ENCODE results near the gene SMARCA1.

SMARCA1 gene

DNA sequence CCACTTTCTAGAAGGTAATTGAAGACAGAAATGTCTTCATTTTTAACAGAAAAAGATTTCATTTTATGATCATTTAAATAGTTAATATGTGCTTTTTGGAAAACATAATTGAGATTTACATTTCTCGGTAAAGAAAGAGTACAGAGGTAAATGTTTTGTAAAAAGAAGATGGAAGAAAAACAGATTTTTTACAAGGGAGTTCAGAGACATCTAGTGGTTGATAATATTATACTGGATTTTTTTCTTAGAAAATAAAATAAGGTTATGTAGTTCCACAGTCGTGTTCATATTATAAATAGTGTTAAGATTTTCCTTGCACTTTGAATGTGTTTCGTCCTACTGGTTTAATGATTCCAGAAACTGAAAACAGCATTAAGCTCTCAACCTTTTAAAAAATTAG, 60.6 kb downstream of the SMARCA1 start:
- Histone ChIP-seq H4K91ac (ENCODE audit: low read depth, low read length, poor library complexity) (no peak overlapping the region), H2BK12ac (ENCODE audit: low read length) (no peak overlapping the region), H3K9me3 (replicated peaks in 1 of 2; ENCODE audit: control insufficient read depth in 2 of 2, insufficient read depth in 1 of 2, low read depth in 1 of 2, low read length in 2 of 2) (no peaks in the 10 kb centered on the region), H3K36me3 (replicated peaks in 1 of 2; ENCODE audit: control insufficient read depth in 2 of 2, insufficient read depth in 2 of 2, low read length in 2 of 2) (peaks cover 0 to 93% of the 10 kb centered on the region in 2 donors), H3K4ac (ENCODE audit: low read length) (no peak overlapping the region), H3K79me1 (ENCODE audit: low read depth, low read length) (no peaks in the 10 kb centered on the region), H3K27me3 (ENCODE audit: control insufficient read depth in 3 of 3, insufficient read depth in 3 of 3, low read depth in 1 of 3, low read length in 3 of 3) (no peaks in the 10 kb centered on the region), H4K8ac (ENCODE audit: low read depth, low read length) (no peak overlapping the region), H2BK120ac (ENCODE audit: low read depth, low read length) (no peak overlapping the region), H2BK5ac (ENCODE audit: low read length) (no peak overlapping the region), H3K27ac (replicated peaks; ENCODE audit: low read length) (no peak overlapping the region), H3K14ac (ENCODE audit: low read length) (no peak overlapping the region), H2AK5ac (ENCODE audit: low read depth, low read length) (no peak overlapping the region), H3K9ac (ENCODE audit: low read depth, low read length, poor library complexity) (no peak overlapping the region), H3K4me3 (ENCODE audit: low read length in 2 of 2) (no peak overlapping the region), H3K4me2 (ENCODE audit: insufficient read depth, low read length, poor library complexity, severe bottlenecking) (no peak overlapping the region), H3K18ac (ENCODE audit: low read length) (no peak overlapping the region), H3K23ac (ENCODE audit: low read depth, low read length, poor library complexity) (no peak overlapping the region), H2BK15ac (ENCODE audit: low read length) (no peak overlapping the region), H2AFZ (ENCODE audit: low read length) (no peak overlapping the region), H3K4me1 (ENCODE audit: control insufficient read depth in 2 of 2, insufficient read depth in 1 of 2, low read depth in 1 of 2, low read length in 2 of 2) (no peaks in the 10 kb centered on the region)
- DNase-seq (ENCODE audit: low spot score), result no peak
- no CpG with 5 or more reads among the region's 3 CpGs for WGBS, 2 donors (ENCODE audit: extremely low coverage in 2 of 2, insufficient read length in 2 of 2, insufficient replicate concordance in 1 of 2)

DNA sequence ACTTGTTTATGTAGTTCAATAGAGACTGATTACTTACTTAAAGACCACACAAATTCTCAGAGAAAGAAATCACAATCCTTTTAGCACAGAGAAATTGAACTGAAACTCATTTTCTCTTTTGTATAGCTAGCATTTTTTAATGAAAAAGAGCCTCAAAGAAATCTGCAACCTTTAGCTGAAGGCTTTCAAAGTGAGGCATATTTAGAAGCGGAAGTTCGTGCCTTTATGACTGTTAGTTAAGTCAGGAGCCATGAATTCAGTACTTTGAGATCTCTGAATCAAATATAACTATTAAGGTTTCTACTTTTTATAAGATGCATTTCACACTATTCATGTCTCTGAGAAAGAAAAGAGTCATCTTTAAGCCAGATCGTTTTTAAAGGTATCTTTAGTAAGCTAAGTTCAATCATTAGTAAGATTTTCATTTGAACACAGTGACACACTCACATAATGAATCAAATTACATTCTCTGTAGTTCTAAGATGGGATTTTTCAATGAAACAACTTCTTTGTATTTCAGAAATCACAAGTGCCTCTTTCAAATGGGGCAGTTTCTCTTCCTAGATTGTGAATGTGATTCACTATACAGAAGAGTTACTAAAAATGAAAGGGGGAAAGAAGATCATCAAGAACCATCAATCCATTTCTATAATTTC, 61.4 kb downstream of the SMARCA1 start:
- Histone ChIP-seq H3K9ac (ENCODE audit: low read depth, low read length, poor library complexity) (no peak overlapping the region), H2BK12ac (ENCODE audit: low read length) (no peak overlapping the region), H2AFZ (ENCODE audit: low read length) (no peak overlapping the region), H3K27me3 (ENCODE audit: control insufficient read depth in 3 of 3, insufficient read depth in 3 of 3, low read depth in 1 of 3, low read length in 3 of 3) (no peaks in the 10 kb centered on the region), H3K27ac (replicated peaks; ENCODE audit: low read length) (no peak overlapping the region), H3K23ac (ENCODE audit: low read depth, low read length, poor library complexity) (no peak overlapping the region), H3K9me3 (replicated peaks in 1 of 2; ENCODE audit: control insufficient read depth in 2 of 2, insufficient read depth in 1 of 2, low read depth in 1 of 2, low read length in 2 of 2) (no peaks in the 10 kb centered on the region), H4K8ac (ENCODE audit: low read depth, low read length) (no peak overlapping the region), H2AK5ac (ENCODE audit: low read depth, low read length) (no peak overlapping the region), H2BK120ac (ENCODE audit: low read depth, low read length) (no peak overlapping the region), H3K4me1 (ENCODE audit: control insufficient read depth in 2 of 2, insufficient read depth in 1 of 2, low read depth in 1 of 2, low read length in 2 of 2) (no peaks in the 10 kb centered on the region), H4K91ac (ENCODE audit: low read depth, low read length, poor library complexity) (no peak overlapping the region), H3K4me2 (ENCODE audit: insufficient read depth, low read length, poor library complexity, severe bottlenecking) (no peak overlapping the region), H3K36me3 (replicated peaks in 1 of 2; ENCODE audit: control insufficient read depth in 2 of 2, insufficient read depth in 2 of 2, low read length in 2 of 2) (peaks cover 0 to 93% of the 10 kb centered on the region in 2 donors), H3K18ac (ENCODE audit: low read length) (no peak overlapping the region), H3K79me1 (ENCODE audit: low read depth, low read length) (no peaks in the 10 kb centered on the region), H3K4ac (ENCODE audit: low read length) (no peak overlapping the region), H2BK15ac (ENCODE audit: low read length) (no peak overlapping the region), H3K4me3 (ENCODE audit: low read length in 2 of 2) (no peak overlapping the region), H3K14ac (ENCODE audit: low read length) (no peak overlapping the region), H2BK5ac (ENCODE audit: low read length) (no peak overlapping the region)
- no peak for DNase-seq (ENCODE audit: low spot score)
- WGBS, 2 donors (ENCODE audit: extremely low coverage in 2 of 2, insufficient read length in 2 of 2, insufficient replicate concordance in 1 of 2), result no CpG with 5 or more reads among the region's 3 CpGs

DNA sequence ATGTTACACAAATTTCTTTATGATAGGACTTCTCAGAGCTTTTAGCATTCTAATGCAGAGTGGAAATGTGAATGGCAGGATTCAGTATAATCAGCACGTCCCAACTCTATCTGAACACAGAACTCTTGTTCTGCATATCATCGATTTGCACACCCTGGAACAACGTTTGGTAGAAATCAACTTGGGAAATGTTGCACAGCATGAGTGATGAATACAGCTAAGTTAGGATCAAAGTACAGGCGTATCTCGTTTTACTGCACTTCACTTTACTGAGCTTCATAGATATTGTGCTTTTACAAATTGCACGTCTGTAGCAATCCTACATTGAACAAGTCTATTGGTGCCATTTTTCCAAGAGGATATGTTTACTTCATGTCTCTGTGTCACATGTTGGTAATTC, 70.8 kb downstream of the SMARCA1 start:
- peaks cover 0 to 48% of the 10 kb centered on the region in 2 donors for H3K36me3 ChIP-seq (replicated peaks in 1 of 2; ENCODE audit: control insufficient read depth in 2 of 2, insufficient read depth in 2 of 2, low read length in 2 of 2)
- H4K8ac ChIP-seq (ENCODE audit: low read depth, low read length), result no peak overlapping the region
- H3K9me3 ChIP-seq (replicated peaks in 1 of 2; ENCODE audit: control insufficient read depth in 2 of 2, insufficient read depth in 1 of 2, low read depth in 1 of 2, low read length in 2 of 2), result no peaks in the 10 kb centered on the region
- H2AFZ ChIP-seq (ENCODE audit: low read length), result no peak overlapping the region
- no peak overlapping the region for H3K9ac ChIP-seq (ENCODE audit: low read depth, low read length, poor library complexity)
- no peak overlapping the region for H2BK12ac ChIP-seq (ENCODE audit: low read length)
- no peaks in the 10 kb centered on the region for H3K4me1 ChIP-seq (ENCODE audit: control insufficient read depth in 2 of 2, insufficient read depth in 1 of 2, low read depth in 1 of 2, low read length in 2 of 2)
- DNase-seq (ENCODE audit: low spot score), result no peak
- WGBS, 2 donors (ENCODE audit: extremely low coverage in 2 of 2, insufficient read length in 2 of 2, insufficient replicate concordance in 1 of 2), result no CpG with 5 or more reads among the region's 6 CpGs
- H3K14ac ChIP-seq (ENCODE audit: low read length), result no peak overlapping the region
- H2BK120ac ChIP-seq (ENCODE audit: low read depth, low read length), result no peak overlapping the region
- no peak overlapping the region for H2BK15ac ChIP-seq (ENCODE audit: low read length)
- H3K18ac ChIP-seq (ENCODE audit: low read length), result no peak overlapping the region
- H2BK5ac ChIP-seq (ENCODE audit: low read length), result no peak overlapping the region
- H3K4me3 ChIP-seq (ENCODE audit: low read length in 2 of 2), result no peak overlapping the region
- H4K91ac ChIP-seq (ENCODE audit: low read depth, low read length, poor library complexity), result no peak overlapping the region
- H3K27ac ChIP-seq (replicated peaks; ENCODE audit: low read length), result no peak overlapping the region
- no peaks in the 10 kb centered on the region for H3K27me3 ChIP-seq (ENCODE audit: control insufficient read depth in 3 of 3, insufficient read depth in 3 of 3, low read depth in 1 of 3, low read length in 3 of 3)
- H3K4ac ChIP-seq (ENCODE audit: low read length), result no peak overlapping the region
- no peak overlapping the region for H3K4me2 ChIP-seq (ENCODE audit: insufficient read depth, low read length, poor library complexity, severe bottlenecking)
- no peak overlapping the region for H3K23ac ChIP-seq (ENCODE audit: low read depth, low read length, poor library complexity)
- H2AK5ac ChIP-seq (ENCODE audit: low read depth, low read length), result no peak overlapping the region
- no peaks in the 10 kb centered on the region for H3K79me1 ChIP-seq (ENCODE audit: low read depth, low read length)

DNA sequence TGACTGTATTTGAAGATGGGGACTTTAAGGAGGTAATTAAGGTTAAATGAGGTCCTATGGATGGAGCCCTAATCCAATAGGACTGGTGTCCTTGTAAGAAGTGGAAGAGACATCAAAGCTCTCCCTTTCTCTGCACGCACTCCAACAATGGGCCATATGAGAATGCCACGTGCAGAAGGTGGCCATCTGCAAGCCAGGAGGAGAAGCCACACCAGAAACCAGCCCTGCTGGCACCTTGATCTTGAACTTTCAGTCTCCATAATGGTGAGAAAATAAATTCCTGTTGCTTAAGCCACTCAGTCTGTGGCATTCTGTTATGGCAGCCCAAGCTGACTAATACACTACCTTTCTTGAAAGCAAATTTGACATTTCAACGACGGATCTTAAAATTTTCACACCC, 73.2 kb downstream of the SMARCA1 start:
- H2BK15ac ChIP-seq (ENCODE audit: low read length), result no peak overlapping the region
- no peak overlapping the region for H2AFZ ChIP-seq (ENCODE audit: low read length)
- no peak overlapping the region for H3K4ac ChIP-seq (ENCODE audit: low read length)
- no peak overlapping the region for H3K9ac ChIP-seq (ENCODE audit: low read depth, low read length, poor library complexity)
- no peak overlapping the region for H3K4me2 ChIP-seq (ENCODE audit: insufficient read depth, low read length, poor library complexity, severe bottlenecking)
- H3K4me1 ChIP-seq (ENCODE audit: control insufficient read depth in 2 of 2, insufficient read depth in 1 of 2, low read depth in 1 of 2, low read length in 2 of 2), result no peaks in the 10 kb centered on the region
- peaks cover 0 to 55% of the 10 kb centered on the region in 2 donors for H3K36me3 ChIP-seq (replicated peaks in 1 of 2; ENCODE audit: control insufficient read depth in 2 of 2, insufficient read depth in 2 of 2, low read length in 2 of 2)
- H2BK5ac ChIP-seq (ENCODE audit: low read length), result no peak overlapping the region
- no peak overlapping the region for H4K91ac ChIP-seq (ENCODE audit: low read depth, low read length, poor library complexity)
- H2BK12ac ChIP-seq (ENCODE audit: low read length), result no peak overlapping the region
- no peak overlapping the region for H2AK5ac ChIP-seq (ENCODE audit: low read depth, low read length)
- no peak overlapping the region for H3K27ac ChIP-seq (replicated peaks; ENCODE audit: low read length)
- H3K4me3 ChIP-seq (ENCODE audit: low read length in 2 of 2), result no peak overlapping the region
- no peaks in the 10 kb centered on the region for H3K9me3 ChIP-seq (replicated peaks in 1 of 2; ENCODE audit: control insufficient read depth in 2 of 2, insufficient read depth in 1 of 2, low read depth in 1 of 2, low read length in 2 of 2)
- no peak overlapping the region for H4K8ac ChIP-seq (ENCODE audit: low read depth, low read length)
- H3K23ac ChIP-seq (ENCODE audit: low read depth, low read length, poor library complexity), result no peak overlapping the region
- H3K18ac ChIP-seq (ENCODE audit: low read length), result no peak overlapping the region
- H2BK120ac ChIP-seq (ENCODE audit: low read depth, low read length), result no peak overlapping the region
- H3K79me1 ChIP-seq (ENCODE audit: low read depth, low read length), result no peaks in the 10 kb centered on the region
- no peaks in the 10 kb centered on the region for H3K27me3 ChIP-seq (ENCODE audit: control insufficient read depth in 3 of 3, insufficient read depth in 3 of 3, low read depth in 1 of 3, low read length in 3 of 3)
- H3K14ac ChIP-seq (ENCODE audit: low read length), result no peak overlapping the region
- no CpG with 5 or more reads among the region's 4 CpGs for WGBS, 2 donors (ENCODE audit: extremely low coverage in 2 of 2, insufficient read length in 2 of 2, insufficient replicate concordance in 1 of 2)
- DNase-seq (ENCODE audit: low spot score), result no peak
